ENCODE results near the gene DPH2. TPM values are rescaled to one million over a fixed set of nuclear protein-coding genes. Genes with fewer than 3 reads are reported as not detected.

DPH2 gene
- polyA plus RNA-seq, 3 donors = 13.0 to 23.6 (median 14.1) TPM

DNA sequence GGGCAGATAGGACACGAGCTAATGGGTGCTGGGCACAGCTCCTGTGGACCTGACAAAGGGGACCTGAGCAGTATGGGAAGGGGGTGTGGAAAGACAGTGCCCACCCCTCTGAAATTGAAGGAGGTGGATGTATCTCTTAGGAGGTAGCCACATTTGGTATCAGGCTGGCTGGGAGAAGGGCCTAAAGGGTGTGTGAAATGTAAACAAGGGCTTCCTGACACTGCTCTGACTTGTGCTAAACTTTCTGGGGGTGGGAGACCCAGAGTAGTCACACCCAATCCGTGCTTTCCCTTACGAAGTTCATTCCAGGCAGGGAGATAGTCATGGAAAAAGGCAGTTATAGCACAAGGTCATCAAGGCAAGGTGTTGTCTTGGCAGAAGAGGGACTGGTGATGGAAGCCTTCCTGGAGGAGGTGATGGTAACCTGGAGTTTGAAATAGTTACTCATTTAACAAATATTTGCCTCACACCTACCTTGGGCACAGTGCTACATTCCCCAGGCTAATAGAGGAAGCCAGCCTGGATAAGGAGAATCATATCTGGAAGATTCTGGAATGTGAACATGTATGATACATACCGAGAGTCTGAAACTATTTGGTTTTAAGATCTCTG, 16.3 kb downstream of the DPH2 start:
- H3K9me3 Mint-ChIP-seq = peaks cover 0 to 2% (median 0%) of the 10 kb centered on the region in 7 donors
- H3K27ac ChIP-seq (ENCODE audit: low read depth in 1 of 2, low read length in 2 of 2) = no peak overlapping the region
- H3K36me3 ChIP-seq (replicated peaks in 1 of 2; ENCODE audit: control insufficient read depth in 1 of 2, insufficient read depth in 2 of 2, low read length in 2 of 2) = no peaks in the 10 kb centered on the region
- no peak for TF ChIP-seq CTCF (IDR thresholded peaks at IDR 0.05)
- H3K9me3 ChIP-seq (replicated peaks in 1 of 2; ENCODE audit: control insufficient read depth in 1 of 2, insufficient read depth in 1 of 2, low read length in 2 of 2) = no peaks in the 10 kb centered on the region
- H3K36me3 Mint-ChIP-seq = peaks cover 3% of the 10 kb centered on the region in 2 donors
- H3K9ac ChIP-seq (ENCODE audit: insufficient read depth, low read length, poor library complexity, severe bottlenecking) = no peak overlapping the region
- H3K79me2 ChIP-seq (ENCODE audit: insufficient read depth, low read length) = no peaks in the 10 kb centered on the region
- intact Hi-C loops (cut with micrococcal nuclease) = no loop called here
- no peak overlapping the region for H3K4me3 Mint-ChIP-seq
- no peaks in the 10 kb centered on the region for H4K20me1 ChIP-seq (ENCODE audit: insufficient read depth, low read length)
- H3K27me3 ChIP-seq (ENCODE audit: control insufficient read depth in 2 of 2, insufficient read depth in 2 of 2, low read length in 2 of 2) = no peaks in the 10 kb centered on the region
- 94% methylated on average over 2 of the region's 4 CpGs for whole genome bisulfite sequencing (ENCODE audit: insufficient coverage)
- no peak for DNase-seq
- no peak overlapping the region for H2AFZ ChIP-seq (ENCODE audit: insufficient read depth, low read depth, low read length, poor library complexity, severe bottlenecking)
- no peak overlapping the region for H3K4me3 ChIP-seq (replicated peaks in 1 of 3; ENCODE audit: low read depth in 2 of 3, low read length in 3 of 3)
- peak overlapping the region in 3 of 7 donors; percentile 10 to 45 (median 32) for H3K27ac Mint-ChIP-seq
- H3K4me2 ChIP-seq (replicated peaks; ENCODE audit: extremely low read depth, low read length, poor library complexity, severe bottlenecking) = no peak overlapping the region
- peaks cover 0 to 4% (median 4%) of the 10 kb centered on the region in 3 donors for H3K27me3 Mint-ChIP-seq (ENCODE audit: low read depth in 3 of 3)
- H3K4me1 ChIP-seq (ENCODE audit: control insufficient read depth in 1 of 2, insufficient read depth in 2 of 2, low read length in 2 of 2) = peaks cover 19 to 23% of the 10 kb centered on the region in 2 donors
- peaks cover 22% of the 10 kb centered on the region for H3K4me1 Mint-ChIP-seq

- Histone ChIP-seq H3K4me3 (replicated peaks in 1 of 3; ENCODE audit: low read depth in 2 of 3, low read length in 3 of 3) (no peak overlapping the region), H2AFZ (ENCODE audit: insufficient read depth, low read depth, low read length, poor library complexity, severe bottlenecking) (no peak overlapping the region), H3K9ac (ENCODE audit: insufficient read depth, low read length, poor library complexity, severe bottlenecking) (no peak overlapping the region), H3K27ac (ENCODE audit: low read depth in 1 of 2, low read length in 2 of 2) (no peak overlapping the region), H3K36me3 (replicated peaks in 1 of 2; ENCODE audit: control insufficient read depth in 1 of 2, insufficient read depth in 2 of 2, low read length in 2 of 2) (no peaks in the 10 kb centered on the region), H3K27me3 (ENCODE audit: control insufficient read depth in 2 of 2, insufficient read depth in 2 of 2, low read length in 2 of 2) (no peaks in the 10 kb centered on the region), H3K4me2 (replicated peaks; ENCODE audit: extremely low read depth, low read length, poor library complexity, severe bottlenecking) (no peak overlapping the region), H4K20me1 (ENCODE audit: insufficient read depth, low read length) (no peaks in the 10 kb centered on the region), H3K4me1 (ENCODE audit: control insufficient read depth in 1 of 2, insufficient read depth in 2 of 2, low read length in 2 of 2) (peaks cover 19 to 27% of the 10 kb centered on the region in 2 donors), H3K79me2 (ENCODE audit: insufficient read depth, low read length) (no peaks in the 10 kb centered on the region), H3K9me3 (replicated peaks in 1 of 2; ENCODE audit: control insufficient read depth in 1 of 2, insufficient read depth in 1 of 2, low read length in 2 of 2) (no peaks in the 10 kb centered on the region)
- intact Hi-C loops (cut with micrococcal nuclease) = no loop called here
- H3K9me3 Mint-ChIP-seq = peaks cover 0 to 2% (median 0%) of the 10 kb centered on the region in 7 donors
- peaks cover 0 to 4% (median 4%) of the 10 kb centered on the region in 3 donors for H3K27me3 Mint-ChIP-seq (ENCODE audit: low read depth in 3 of 3)
- H3K36me3 Mint-ChIP-seq = peaks cover 3% of the 10 kb centered on the region in 2 donors
- no peak overlapping the region for H3K27ac Mint-ChIP-seq
- H3K4me1 Mint-ChIP-seq = peaks cover 22% of the 10 kb centered on the region
- no peak for TF ChIP-seq CTCF (IDR thresholded peaks at IDR 0.05)
- H3K4me3 Mint-ChIP-seq = no peak overlapping the region
- no peak for DNase-seq
- WGBS (ENCODE audit: insufficient coverage) = 94% methylated on average over 5 of the region's 6 CpGs
These were observed 16.9 kb downstream of the DPH2 start for GRCh38 chr1:43986712-43987111.
